H1 (cell line): ENCODE results near the gene IGSF11.

Source experiments
- CHD1 ChIP-seq: IDR thresholded peaks from 2 replicates; pipeline ENCODE4 v1.6.1; 2012; ENCODE audit warnings: low read depth, low read length, improper control_type of control experiment
- CREB1 ChIP-seq: IDR thresholded peaks from 2 replicates; pipeline ENCODE4 v1.6.1; 2012; ENCODE audit warnings: inconsistent platforms
- CTCF ChIP-seq, 3 experiments: IDR thresholded peaks; 1 replicate in 2 of 3; 2 replicates in 1 of 3; pipeline versions ENCODE4 v1.5.1 to v1.6.1; 2011; ENCODE audit warnings: low read length in 3 of 3, mild to moderate bottlenecking in 3 of 3, inconsistent platforms in 2 of 3, low read depth in 1 of 3, moderate library complexity in 1 of 3; ENCODE audit not compliant: insufficient read depth in 1 of 3; ENCODE audit errors: control extremely low read depth in 1 of 3
- EZH2 ChIP-seq: fragments of 200-600 bp; sonication (generic); IDR thresholded peaks from 2 replicates; pipeline ENCODE4 v1.7.1; 2012; ENCODE audit warnings: low read depth, mild to moderate bottlenecking, moderate library complexity, low read length, inconsistent platforms; ENCODE audit not compliant: severe bottlenecking
- GABPA ChIP-seq: IDR thresholded peaks from 2 replicates; pipeline ENCODE4 v1.6.1; 2011; ENCODE audit warnings: mild to moderate bottlenecking, low read length, moderate library complexity, borderline replicate concordance; ENCODE audit not compliant: insufficient read depth
- NRF1 ChIP-seq: IDR thresholded peaks from 2 replicates; pipeline ENCODE4 v1.6.1; 2011; ENCODE audit warnings: mild to moderate bottlenecking, low read depth, low read length, improper control_type of control experiment
- POLR2A ChIP-seq, 2 experiments: IDR thresholded peaks; 1 replicate in 1 of 2; 2 replicates in 1 of 2; pipeline ENCODE4 v1.6.1; 2011; ENCODE audit warnings: low read depth in 2 of 2, low read length in 2 of 2, mild to moderate bottlenecking in 2 of 2; ENCODE audit errors: control extremely low read depth in 1 of 2
- POLR2AphosphoS5 ChIP-seq: IDR thresholded peaks from 2 replicates; pipeline ENCODE4 v1.6.1; 2011; ENCODE audit warnings: low read depth, low read length
- SP1 ChIP-seq: IDR thresholded peaks from 2 replicates; pipeline ENCODE4 v1.6.1; 2011; ENCODE audit warnings: low read depth, low read length
- TEAD4 ChIP-seq: IDR thresholded peaks from 2 replicates; pipeline ENCODE4 v1.6.1; 2012; ENCODE audit warnings: low read depth, low read length, inconsistent platforms, mixed read lengths
- ZNF274 ChIP-seq: IDR thresholded peaks from 2 replicates; pipeline ENCODE4 v1.7.0; 2012; ENCODE audit warnings: low read length, borderline replicate concordance; ENCODE audit errors: extremely low read depth
- TF ChIP-seq, protein P1 (sequence below): IDR thresholded peaks from 2 replicates; pipeline ENCODE4 v1.6.1; 2011; ENCODE audit warnings: low read length, improper control_type of control experiment

- TF ChIP-seq NRF1 (no peak), GABPA (no peak), CHD1 (no peak), TEAD4 (no peak), EZH2 (no peak), CTCF (IDR thresholded peaks at IDR 0.05; ENCODE audit: control extremely low read depth in 1 of 3, insufficient read depth in 1 of 3, low read depth in 1 of 3, low read length in 3 of 3) (no peak), POLR2AphosphoS5 (no peak), ZNF274 (no peak), POLR2A (IDR thresholded peaks at IDR 0.05; ENCODE audit: control extremely low read depth in 1 of 2, low read depth in 2 of 2, low read length in 2 of 2) (no peak), CREB1 (no peak), SP1 (no peak)
- TF ChIP-seq, protein P1, sequence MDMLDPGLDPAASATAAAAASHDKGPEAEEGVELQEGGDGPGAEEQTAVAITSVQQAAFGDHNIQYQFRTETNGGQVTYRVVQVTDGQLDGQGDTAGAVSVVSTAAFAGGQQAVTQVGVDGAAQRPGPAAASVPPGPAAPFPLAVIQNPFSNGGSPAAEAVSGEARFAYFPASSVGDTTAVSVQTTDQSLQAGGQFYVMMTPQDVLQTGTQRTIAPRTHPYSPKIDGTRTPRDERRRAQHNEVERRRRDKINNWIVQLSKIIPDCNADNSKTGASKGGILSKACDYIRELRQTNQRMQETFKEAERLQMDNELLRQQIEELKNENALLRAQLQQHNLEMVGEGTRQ, result no peak
Measured at GRCh38 chr3:118986734-118987133, 47.9 kb downstream of the IGSF11 start.
